Prostate gland (tissue), 2 donors: Measurements from ENCODE around the gene ZNF385D. TPM values are rescaled to one million over a fixed set of nuclear protein-coding genes. Genes with fewer than 3 reads are reported as not detected.
A peak's percentile ranks its signal among the peaks of the same experiment; 100 is the strongest.

ENCODE experiments used
- DNase-seq: peaks from one replicate; pipeline ENCODE4 v3.0.0-alpha.2; 2019; ENCODE audit warnings: low spot score
- H3K27ac ChIP-seq, 2 donors: fragments of 200-600 bp; sonication (generic); 2 replicates each; pipeline ENCODE4 v1.5.1; 2017 to 2019
- H3K27me3 ChIP-seq: fragments of 200-600 bp; sonication (generic); replicated peaks from 2 replicates; pipeline ENCODE4 v1.5.1; 2019; ENCODE audit not compliant: insufficient read depth
- H3K36me3 ChIP-seq, 2 donors: fragments of 200-600 bp; sonication (generic); 1 replicate in 1 of 2; 2 replicates in 1 of 2; pipeline versions ENCODE4 v1.5.1 to v1.8.1; 2017 to 2019
- H3K4me1 ChIP-seq: fragments of 200-600 bp; sonication (generic); replicated peaks from 2 replicates; pipeline ENCODE4 v1.5.1; 2019
- H3K4me3 ChIP-seq, 2 donors: fragments of 200-600 bp; sonication (generic); 2 replicates each; pipeline ENCODE4 v1.5.1; 2017 to 2019
- H3K9me3 ChIP-seq: fragments of 200-600 bp; sonication (generic); 2 replicates; pipeline ENCODE4 v1.5.1; 2017
- CTCF ChIP-seq, 4 experiments: fragments of 200-600 bp in 2 of 4; fragments of 450-650 bp in 2 of 4; sonication (generic) in 2 of 4; IDR thresholded peaks; 1 replicate in 3 of 4; 2 replicates in 1 of 4; pipeline ENCODE4 v1.5.1; 2016 to 2019; ENCODE audit warnings: antibody characterized with exemption in 4 of 4, mild to moderate bottlenecking in 2 of 4, moderate library complexity in 2 of 4
- POLR2A ChIP-seq: fragments of 450-650 bp; IDR thresholded peaks from one replicate; pipeline ENCODE4 v1.6.1; 2016; ENCODE audit warnings: antibody characterized with exemption, mild to moderate bottlenecking
- POLR2AphosphoS5 ChIP-seq: sonication (generic); formaldehyde crosslinking; IDR thresholded peaks from one replicate; pipeline ENCODE4 v1.6.1; 2017; ENCODE audit warnings: antibody characterized with exemption
- WGBS: methylation state at CpG from one replicate; pipeline ENCODE4 v1.1.5; 2018; 5-methylcytosine and 5-hydroxymethylcytosine counted together
- intact Hi-C: fragments of 100-400 bp; cut with DNase I; formaldehyde crosslinking; loops from one replicate; pipeline ENCODE4 v1.14.2; 2022
- total RNA-seq, 2 donors: library from RNA; depleted of rRNA; stranded (reverse); fragments of >200 nt; gene quantifications; one replicate each; pipeline ENCODE4 v1.1.0, GENCODE V29; 2016

Gene ZNF385D
- total RNA-seq, 2 donors from 2014 or later = 1.0 to 5.9 TPM

GRCh38 chr3:21777821-21778220 is 26.8 kb upstream of the ZNF385D start:
- Histone ChIP-seq H3K36me3 (no peaks in the 10 kb centered on the region), H3K4me3 (no peak overlapping the region), H3K27ac (no peak overlapping the region), H3K4me1 (no peaks in the 10 kb centered on the region), H3K9me3 (no peaks in the 10 kb centered on the region), H3K27me3 (no peaks in the 10 kb centered on the region)
- WGBS = 97% methylated on average over 2 of the region's 2 CpGs
- DNase-seq = no peak
- intact Hi-C loops = no loop called here
- TF ChIP-seq POLR2AphosphoS5 (no peak), CTCF (IDR thresholded peaks at IDR 0.05) (no peak), POLR2A (no peak)

- 77% methylated on average over 2 of the region's 2 CpGs for WGBS
- TF ChIP-seq POLR2A (no peak), POLR2AphosphoS5 (no peak), CTCF (IDR thresholded peaks at IDR 0.05) (no peak)
- Histone ChIP-seq H3K36me3 (no peaks in the 10 kb centered on the region), H3K27me3 (no peaks in the 10 kb centered on the region), H3K27ac (no peak overlapping the region), H3K9me3 (no peaks in the 10 kb centered on the region), H3K4me3 (no peak overlapping the region), H3K4me1 (no peaks in the 10 kb centered on the region)
- DNase-seq = no peak
- intact Hi-C loops = no loop called here
Measured at GRCh38 chr3:21766002-21766401, 15.0 kb upstream of the ZNF385D start.

GRCh38 chr3:21755896-21756295 is 4.9 kb upstream of the ZNF385D start:
- H3K4me1 ChIP-seq = no peaks in the 10 kb centered on the region
- no peaks in the 10 kb centered on the region for H3K36me3 ChIP-seq
- no peaks in the 10 kb centered on the region for H3K27me3 ChIP-seq
- intact Hi-C loops = no loop called here
- H3K27ac ChIP-seq = no peak overlapping the region
- 70% methylated on average over 5 of the region's 5 CpGs for WGBS
- H3K9me3 ChIP-seq = no peaks in the 10 kb centered on the region
- DNase-seq = no peak
- TF ChIP-seq POLR2A (no peak), POLR2AphosphoS5 (no peak), CTCF (IDR thresholded peaks at IDR 0.05) (no peak)
- no peak overlapping the region for H3K4me3 ChIP-seq

GRCh38 chr3:21754839-21755238 is 3.8 kb upstream of the ZNF385D start:
- 71% methylated on average over 1 of the region's 1 CpG for WGBS
- DNase-seq = no peak
- H3K9me3 ChIP-seq = no peaks in the 10 kb centered on the region
- no peak overlapping the region for H3K4me3 ChIP-seq
- H3K27ac ChIP-seq = no peak overlapping the region
- no peaks in the 10 kb centered on the region for H3K27me3 ChIP-seq
- no peaks in the 10 kb centered on the region for H3K36me3 ChIP-seq
- intact Hi-C loops = loop anchor here (5.0 kb wide), 1 partner anchor 137 kb away; no protein-coding TSS in a partner anchor
- H3K4me1 ChIP-seq = no peaks in the 10 kb centered on the region
- no peak for TF ChIP-seq POLR2AphosphoS5
- no peak for TF ChIP-seq POLR2A
- no peak for TF ChIP-seq CTCF (IDR thresholded peaks at IDR 0.05)

- TF ChIP-seq POLR2AphosphoS5 (peak; percentile 29), CTCF (IDR thresholded peaks at IDR 0.05) (peak in 3 of 4 experiments; percentile 39 to 57 (median 44)), POLR2A (no peak)
- peak; percentile 7 for DNase-seq
- 27% methylated on average over 3 of the region's 3 CpGs for WGBS
Measured at GRCh38 chr3:21752749-21753347, 1.8 kb upstream of the ZNF385D start.

More at GRCh38 chr3:21752749-21753347, 1.8 kb upstream of the ZNF385D start:
- H3K4me1 ChIP-seq = no peaks in the 10 kb centered on the region
- no peaks in the 10 kb centered on the region for H3K9me3 ChIP-seq
- H3K36me3 ChIP-seq = no peaks in the 10 kb centered on the region
- no peak overlapping the region for H3K4me3 ChIP-seq
- no peak overlapping the region for H3K27ac ChIP-seq
- intact Hi-C loops = loop anchor here (5.0 kb wide), 1 partner anchor 139 kb away; no protein-coding TSS in a partner anchor
- no peaks in the 10 kb centered on the region for H3K27me3 ChIP-seq
